DLD1 (cell line): ENCODE results near the gene OGG1.

Experiments
- in situ Hi-C: cut with HindIII; loops from 2 replicates; pipeline ENCODE4 v1.10.0; 2017; ENCODE audit warnings: low sequenced_read_pairs

OGG1 gene

GRCh38 chr3:9727041-9727595, 22.6 kb upstream of the OGG1 start:
- in situ Hi-C loops, result no loop called here

GRCh38 chr3:9727743-9728142, 22.0 kb upstream of the OGG1 start:
- in situ Hi-C loops, result no loop called here

- in situ Hi-C loops, result no loop called here
Measured at GRCh38 chr3:9729419-9729818, 20.3 kb upstream of the OGG1 start.

- in situ Hi-C loops, result no loop called here
Measured at GRCh38 chr3:9730657-9731205, 19.0 kb upstream of the OGG1 start.

GRCh38 chr3:9731206-9732079, 18.3 kb upstream of the OGG1 start, which contains the start of gene BRPF1:
Gene BRPF1 (plus strand): TSS chr3:9731735. CDS start chr3:9734141, 2,406 bp downstream.
- in situ Hi-C loops, result no loop called here

GRCh38 chr3:9732080-9732739, 17.5 kb upstream of the OGG1 start:
- in situ Hi-C loops, result no loop called here

- in situ Hi-C loops, result no loop called here
Measured at GRCh38 chr3:9732740-9733115, 17.0 kb upstream of the OGG1 start.

- in situ Hi-C loops, result no loop called here
Measured at GRCh38 chr3:9736831-9737230, 12.9 kb upstream of the OGG1 start.

GRCh38 chr3:9739181-9739580, 10.6 kb upstream of the OGG1 start:
- in situ Hi-C loops, result no loop called here

- in situ Hi-C loops, result no loop called here
Measured at GRCh38 chr3:9742560-9742959, 7.2 kb upstream of the OGG1 start.

- in situ Hi-C loops, result no loop called here
Measured at GRCh38 chr3:9743548-9743947, 6.2 kb upstream of the OGG1 start.

GRCh38 chr3:9744162-9744561, 5.6 kb upstream of the OGG1 start:
- in situ Hi-C loops, result no loop called here

GRCh38 chr3:9745521-9745920, 4.2 kb upstream of the OGG1 start:
- in situ Hi-C loops, result no loop called here

GRCh38 chr3:9746330-9746729, 3.4 kb upstream of the OGG1 start:
- in situ Hi-C loops, result no loop called here

GRCh38 chr3:9747267-9747666, 2.5 kb upstream of the OGG1 start:
- in situ Hi-C loops, result no loop called here

- in situ Hi-C loops, result no loop called here
Measured at GRCh38 chr3:9748031-9748430, 1.7 kb upstream of the OGG1 start.

- in situ Hi-C loops, result no loop called here
Measured at GRCh38 chr3:9749296-9749644, 482 bp upstream of the OGG1 start.

- in situ Hi-C loops, result no loop called here
Measured at GRCh38 chr3:9750556-9751411, 1.0 kb downstream of the OGG1 start.

GRCh38 chr3:9754678-9755077, 4.9 kb downstream of the OGG1 start:
- in situ Hi-C loops, result no loop called here

- in situ Hi-C loops, result no loop called here
Measured at GRCh38 chr3:9757427-9757826, 7.7 kb downstream of the OGG1 start.
